HG02970 (cell line): Measurements from ENCODE around the gene MAPKAPK2.
"Not testable (repeated sequence)": the region's sequence is repeated elsewhere in the genome, so short reads cannot be mapped to it uniquely, and the experiment has no call there.

ENCODE experiments used
- ATAC-seq: cut with Tn5 transposase; IDR thresholded peaks from one replicate; pipeline ENCODE4 v1.9.1; 2021; ENCODE audit warnings: mild to moderate bottlenecking, moderate library complexity, moderate number of reproducible peaks; ENCODE audit not compliant: unreplicated experiment, low FRiP score

The MAPKAPK2 gene

GRCh38 chr1:206738370-206739366 is 54.0 kb downstream of the MAPKAPK2 start:
- ATAC-seq = no peak

- peak; percentile 62 for ATAC-seq
These were observed 54.8 kb downstream of the MAPKAPK2 start for GRCh38 chr1:206739411-206740076.

GRCh38 chr1:206741142-206741701 is 56.5 kb downstream of the MAPKAPK2 start:
- no peak for ATAC-seq

GRCh38 chr1:206742719-206743383 is 58.1 kb downstream of the MAPKAPK2 start:
- no peak for ATAC-seq

GRCh38 chr1:206744683-206745082 is 60.0 kb downstream of the MAPKAPK2 start:
- ATAC-seq = no peak

GRCh38 chr1:206745301-206745700 is 60.6 kb downstream of the MAPKAPK2 start:
- no peak for ATAC-seq

GRCh38 chr1:206748348-206749030 is 63.8 kb downstream of the MAPKAPK2 start:
- ATAC-seq = no peak

GRCh38 chr1:206751891-206752290 is 67.2 kb downstream of the MAPKAPK2 start:
- ATAC-seq = no peak

GRCh38 chr1:206752481-206752880 is 67.8 kb downstream of the MAPKAPK2 start:
- no peak for ATAC-seq

- ATAC-seq = no peak
These were observed 68.4 kb downstream of the MAPKAPK2 start for GRCh38 chr1:206753141-206753540.

GRCh38 chr1:206754011-206754410 is 69.3 kb downstream of the MAPKAPK2 start:
- ATAC-seq = no peak

- ATAC-seq = no peak
These were observed 73.0 kb downstream of the MAPKAPK2 start for GRCh38 chr1:206757524-206758266.

GRCh38 chr1:206760590-206760989 is 75.9 kb downstream of the MAPKAPK2 start:
- no peak for ATAC-seq

- ATAC-seq = no peak
These were observed 76.6 kb downstream of the MAPKAPK2 start for GRCh38 chr1:206761159-206761768.

GRCh38 chr1:206762741-206763364 is 78.1 kb downstream of the MAPKAPK2 start:
- not testable (repeated sequence) for ATAC-seq

- ATAC-seq = not testable (repeated sequence)
These were observed 81.1 kb downstream of the MAPKAPK2 start for GRCh38 chr1:206765771-206766170.

GRCh38 chr1:206766251-206766856 is 81.6 kb downstream of the MAPKAPK2 start:
- ATAC-seq = peak; percentile 40
